Neural cell (in vitro differentiated cells): ENCODE results near the gene UBAP2.

Experiments
- CTCF ChIP-seq: fragments of 450-650 bp; IDR thresholded peaks from 2 replicates; pipeline ENCODE4 v1.5.1; 2014; ENCODE audit warnings: antibody characterized with exemption, mild to moderate bottlenecking, moderate library complexity; ENCODE audit not compliant: poor library complexity, severe bottlenecking
- EP300 ChIP-seq: fragments of 450-650 bp; conservative IDR thresholded peaks from 2 replicates; pipeline ENCODE4 v1.6.1; 2014; ENCODE audit warnings: antibody characterized with exemption, mild to moderate bottlenecking, moderate library complexity; ENCODE audit not compliant: poor library complexity, severe bottlenecking
- EZH2 ChIP-seq: fragments of 200-600, 300-800 bp; shearing (Covaris generic), sonication (generic); IDR thresholded peaks from 2 replicates; pipeline ENCODE4 v1.6.1; 2014; ENCODE audit warnings: antibody characterized with exemption, low read length, borderline replicate concordance, mild to moderate bottlenecking; ENCODE audit not compliant: insufficient read depth, poor library complexity, severe bottlenecking
- RAD21 ChIP-seq: fragments of 450-650 bp; conservative IDR thresholded peaks from 2 replicates; pipeline ENCODE4 v1.6.1; 2014; ENCODE audit warnings: antibody characterized with exemption, mild to moderate bottlenecking, moderate library complexity

- TF ChIP-seq CTCF (no peak), EZH2 (no peak), EP300 (no peak), RAD21 (no peak)
These were observed 56.1 kb downstream of the UBAP2 start for GRCh38 chr9:33992632-33993031.
